ENCODE results near the gene CCDC149. TPM values are rescaled to one million over a fixed set of nuclear protein-coding genes. Genes with fewer than 3 reads are reported as not detected.

The CCDC149 gene
- total and polyA plus RNA-seq, 4 donors, result 10.6 to 43.4 (median 23.5) TPM

- Histone ChIP-seq H3K4me1 (ENCODE audit: control insufficient read depth in 1 of 2, insufficient read depth in 2 of 2, low read length in 2 of 2) (no peaks in the 10 kb centered on the region), H3K9me3 (ENCODE audit: control insufficient read depth, low read length) (no peaks in the 10 kb centered on the region), H3K27me3 (ENCODE audit: control insufficient read depth in 1 of 2, insufficient read depth in 2 of 2, low read length in 1 of 2) (no peaks in the 10 kb centered on the region), H3K27ac (ENCODE audit: low read depth in 1 of 2, low read length in 2 of 2) (no peak overlapping the region), H3K4me3 (ENCODE audit: low read length in 2 of 2) (no peak overlapping the region), H3K36me3 (ENCODE audit: control insufficient read depth in 1 of 2, insufficient read depth in 2 of 2, low read length in 1 of 2) (peaks cover 4 to 12% of the 10 kb centered on the region in 2 donors)
- DNase-seq, result no peak
- no peak for ATAC-seq (ENCODE audit: low FRiP score)
- intact Hi-C loops (cut with DNase I), result no loop called here
These were observed 92.3 kb downstream of the CCDC149 start for GRCh38 chr4:24820541-24820940.

- H3K9me3 ChIP-seq (ENCODE audit: control insufficient read depth, low read length), result no peaks in the 10 kb centered on the region
- DNase-seq (no peak), ATAC-seq (ENCODE audit: low FRiP score) (no peak)
- intact Hi-C loops (cut with DNase I), result no loop called here
- no peaks in the 10 kb centered on the region for H3K4me1 ChIP-seq (ENCODE audit: control insufficient read depth in 1 of 2, insufficient read depth in 2 of 2, low read length in 2 of 2)
- no peak overlapping the region for H3K27ac ChIP-seq (ENCODE audit: low read depth in 1 of 2, low read length in 2 of 2)
- no peak overlapping the region for H3K4me3 ChIP-seq (ENCODE audit: low read length in 2 of 2)
- H3K36me3 ChIP-seq (ENCODE audit: control insufficient read depth in 1 of 2, insufficient read depth in 2 of 2, low read length in 1 of 2), result peaks cover 4 to 8% of the 10 kb centered on the region in 2 donors
- H3K27me3 ChIP-seq (ENCODE audit: control insufficient read depth in 1 of 2, insufficient read depth in 2 of 2, low read length in 1 of 2), result no peaks in the 10 kb centered on the region
- WGBS, 2 donors, result 90 to 91% methylated on average over 18 of the region's 18 CpGs
These were observed 96.0 kb downstream of the CCDC149 start for GRCh38 chr4:24816797-24817196.

- WGBS, 2 donors, result 97 to 100% methylated on average over 2 of the region's 2 CpGs
- intact Hi-C loops (cut with DNase I), result no loop called here
These were observed 99.1 kb downstream of the CCDC149 start for GRCh38 chr4:24813732-24814131.

GRCh38 chr4:24810871-24811631 is 101.8 kb downstream of the CCDC149 start:
- Histone ChIP-seq H3K9me3 (ENCODE audit: control insufficient read depth, low read length) (no peaks in the 10 kb centered on the region), H3K36me3 (ENCODE audit: control insufficient read depth in 1 of 2, insufficient read depth in 2 of 2, low read length in 1 of 2) (peaks cover 0 to 2% of the 10 kb centered on the region in 2 donors), H3K4me3 (ENCODE audit: low read length in 2 of 2) (no peak overlapping the region), H3K27me3 (ENCODE audit: control insufficient read depth in 1 of 2, insufficient read depth in 2 of 2, low read length in 1 of 2) (no peaks in the 10 kb centered on the region), H3K4me1 (ENCODE audit: control insufficient read depth in 1 of 2, insufficient read depth in 2 of 2, low read length in 2 of 2) (peaks cover 3 to 5% of the 10 kb centered on the region in 2 donors), H3K27ac (ENCODE audit: low read depth in 1 of 2, low read length in 2 of 2) (no peak overlapping the region)
- 89 to 92% methylated on average over 6 of the region's 6 CpGs for WGBS, 2 donors
- DNase-seq, result no peak
- ATAC-seq (ENCODE audit: low FRiP score), result no peak
- intact Hi-C loops (cut with DNase I), result no loop called here

More at GRCh38 chr4:24813732-24814131, 99.1 kb downstream of the CCDC149 start:
- DNase-seq, result no peak
- H3K4me1 ChIP-seq (ENCODE audit: control insufficient read depth in 1 of 2, insufficient read depth in 2 of 2, low read length in 2 of 2), result peaks cover 0 to 5% of the 10 kb centered on the region in 2 donors
- H3K27me3 ChIP-seq (ENCODE audit: control insufficient read depth in 1 of 2, insufficient read depth in 2 of 2, low read length in 1 of 2), result no peaks in the 10 kb centered on the region
- ATAC-seq (ENCODE audit: low FRiP score), result no peak
- no peak overlapping the region for H3K4me3 ChIP-seq (ENCODE audit: low read length in 2 of 2)
- H3K9me3 ChIP-seq (ENCODE audit: control insufficient read depth, low read length), result no peaks in the 10 kb centered on the region
- H3K27ac ChIP-seq (ENCODE audit: low read depth in 1 of 2, low read length in 2 of 2), result no peak overlapping the region
- peaks cover under 1 to 3% of the 10 kb centered on the region in 2 donors for H3K36me3 ChIP-seq (ENCODE audit: control insufficient read depth in 1 of 2, insufficient read depth in 2 of 2, low read length in 1 of 2)

- no peaks in the 10 kb centered on the region for H3K9me3 ChIP-seq (ENCODE audit: control insufficient read depth, low read length)
- H3K27me3 ChIP-seq (ENCODE audit: control insufficient read depth in 1 of 2, insufficient read depth in 2 of 2, low read length in 1 of 2), result no peaks in the 10 kb centered on the region
- peaks cover 3 to 5% of the 10 kb centered on the region in 2 donors for H3K4me1 ChIP-seq (ENCODE audit: control insufficient read depth in 1 of 2, insufficient read depth in 2 of 2, low read length in 2 of 2)
- ATAC-seq (ENCODE audit: low FRiP score), result no peak
- no peak for DNase-seq
- 63% methylated on average over 6 of the region's 6 CpGs for WGBS, 2 donors
- H3K27ac ChIP-seq (ENCODE audit: low read depth in 1 of 2, low read length in 2 of 2), result peak overlapping the region in 1 of 2 donors; percentile 23
- intact Hi-C loops (cut with DNase I), result loop anchor here in 1 of 2 donors (10.0 kb wide), 2 partner anchors 165 to 255 kb away; no protein-coding TSS in a partner anchor
- H3K36me3 ChIP-seq (ENCODE audit: control insufficient read depth in 1 of 2, insufficient read depth in 2 of 2, low read length in 1 of 2), result peaks cover 0 to 2% of the 10 kb centered on the region in 2 donors
- no peak overlapping the region for H3K4me3 ChIP-seq (ENCODE audit: low read length in 2 of 2)
These were observed 102.9 kb downstream of the CCDC149 start for GRCh38 chr4:24809815-24810405.

- no peak overlapping the region for H3K4me3 ChIP-seq (ENCODE audit: low read length in 2 of 2)
- no peak for DNase-seq
- H3K4me1 ChIP-seq (ENCODE audit: control insufficient read depth in 1 of 2, insufficient read depth in 2 of 2, low read length in 2 of 2), result peaks cover 3 to 5% of the 10 kb centered on the region in 2 donors
- H3K27me3 ChIP-seq (ENCODE audit: control insufficient read depth in 1 of 2, insufficient read depth in 2 of 2, low read length in 1 of 2), result no peaks in the 10 kb centered on the region
- 92 to 95% methylated on average over 2 of the region's 2 CpGs for WGBS, 2 donors
- peaks cover 0 to 2% of the 10 kb centered on the region in 2 donors for H3K36me3 ChIP-seq (ENCODE audit: control insufficient read depth in 1 of 2, insufficient read depth in 2 of 2, low read length in 1 of 2)
- intact Hi-C loops (cut with DNase I), result loop anchor here in 1 of 2 donors (10.0 kb wide), 2 partner anchors 165 to 255 kb away; no protein-coding TSS in a partner anchor
- no peaks in the 10 kb centered on the region for H3K9me3 ChIP-seq (ENCODE audit: control insufficient read depth, low read length)
- peak overlapping the region in 1 of 2 donors; percentile 23 for H3K27ac ChIP-seq (ENCODE audit: low read depth in 1 of 2, low read length in 2 of 2)
- ATAC-seq (ENCODE audit: low FRiP score), result peak; percentile 5
These were observed 103.5 kb downstream of the CCDC149 start for GRCh38 chr4:24809376-24809775.

- intact Hi-C loops (cut with DNase I), result loop anchor here in 1 of 2 donors (10.0 kb wide), 2 partner anchors 166 to 254 kb away; no protein-coding TSS in a partner anchor
- Histone ChIP-seq H3K4me1 (ENCODE audit: control insufficient read depth in 1 of 2, insufficient read depth in 2 of 2, low read length in 2 of 2) (peaks cover 3 to 5% of the 10 kb centered on the region in 2 donors), H3K27me3 (ENCODE audit: control insufficient read depth in 1 of 2, insufficient read depth in 2 of 2, low read length in 1 of 2) (no peaks in the 10 kb centered on the region), H3K36me3 (ENCODE audit: control insufficient read depth in 1 of 2, insufficient read depth in 2 of 2, low read length in 1 of 2) (peaks cover 0 to 2% of the 10 kb centered on the region in 2 donors), H3K27ac (ENCODE audit: low read depth in 1 of 2, low read length in 2 of 2) (no peak overlapping the region), H3K4me3 (ENCODE audit: low read length in 2 of 2) (no peak overlapping the region), H3K9me3 (ENCODE audit: control insufficient read depth, low read length) (no peaks in the 10 kb centered on the region)
- 94 to 95% methylated on average over 6 of the region's 6 CpGs for WGBS, 2 donors
- DNase-seq, result no peak
- ATAC-seq (ENCODE audit: low FRiP score), result no peak
These were observed 103.9 kb downstream of the CCDC149 start for GRCh38 chr4:24808955-24809354.

GRCh38 chr4:24808261-24808660 is 104.6 kb downstream of the CCDC149 start:
- Histone ChIP-seq H3K4me1 (ENCODE audit: control insufficient read depth in 1 of 2, insufficient read depth in 2 of 2, low read length in 2 of 2) (peaks cover 3 to 5% of the 10 kb centered on the region in 2 donors), H3K9me3 (ENCODE audit: control insufficient read depth, low read length) (no peaks in the 10 kb centered on the region), H3K4me3 (ENCODE audit: low read length in 2 of 2) (no peak overlapping the region), H3K36me3 (ENCODE audit: control insufficient read depth in 1 of 2, insufficient read depth in 2 of 2, low read length in 1 of 2) (peaks cover 0 to 2% of the 10 kb centered on the region in 2 donors), H3K27me3 (ENCODE audit: control insufficient read depth in 1 of 2, insufficient read depth in 2 of 2, low read length in 1 of 2) (no peaks in the 10 kb centered on the region), H3K27ac (ENCODE audit: low read depth in 1 of 2, low read length in 2 of 2) (no peak overlapping the region)
- intact Hi-C loops (cut with DNase I), result loop anchor here in 1 of 2 donors (10.0 kb wide), 2 partner anchors 167 to 253 kb away; no protein-coding TSS in a partner anchor
- ATAC-seq (ENCODE audit: low FRiP score) (no peak), DNase-seq (no peak)
- WGBS, 2 donors, result 92 to 93% methylated on average over 14 of the region's 14 CpGs

All from aorta (tissue), 5 donors.